Right hindlimb (tissue), 1 donor: ENCODE data around the gene C1orf174.

Experiments used
- DNase-seq: peaks from one replicate; pipeline ENCODE4 v3.0.0-alpha.2; 2018

C1orf174 gene

DNA sequence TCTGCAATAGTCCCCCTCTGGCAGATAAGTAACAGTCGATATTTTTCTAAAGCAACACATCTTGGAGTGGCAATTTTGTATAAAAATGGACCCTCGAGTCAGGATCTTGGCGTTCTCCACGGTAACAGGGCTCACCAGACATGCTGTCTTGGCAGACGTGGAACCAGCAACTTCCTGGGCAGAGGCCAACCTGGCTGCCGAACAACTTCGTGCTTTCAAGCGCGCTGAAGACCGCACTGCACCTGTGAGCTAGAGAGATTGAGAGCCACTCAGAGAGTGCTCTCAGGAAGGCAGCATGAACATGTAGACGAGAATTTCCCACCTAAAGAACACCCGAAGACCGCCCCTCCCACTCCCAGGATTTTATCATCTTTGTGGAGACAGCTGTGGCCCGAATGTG lies 7.3 kb downstream of the C1orf174 start:
- no peak for DNase-seq

- DNase-seq = no peak
Observed at GRCh38 chr1:3891329-3891865, 8.7 kb downstream of the C1orf174 start.

DNA sequence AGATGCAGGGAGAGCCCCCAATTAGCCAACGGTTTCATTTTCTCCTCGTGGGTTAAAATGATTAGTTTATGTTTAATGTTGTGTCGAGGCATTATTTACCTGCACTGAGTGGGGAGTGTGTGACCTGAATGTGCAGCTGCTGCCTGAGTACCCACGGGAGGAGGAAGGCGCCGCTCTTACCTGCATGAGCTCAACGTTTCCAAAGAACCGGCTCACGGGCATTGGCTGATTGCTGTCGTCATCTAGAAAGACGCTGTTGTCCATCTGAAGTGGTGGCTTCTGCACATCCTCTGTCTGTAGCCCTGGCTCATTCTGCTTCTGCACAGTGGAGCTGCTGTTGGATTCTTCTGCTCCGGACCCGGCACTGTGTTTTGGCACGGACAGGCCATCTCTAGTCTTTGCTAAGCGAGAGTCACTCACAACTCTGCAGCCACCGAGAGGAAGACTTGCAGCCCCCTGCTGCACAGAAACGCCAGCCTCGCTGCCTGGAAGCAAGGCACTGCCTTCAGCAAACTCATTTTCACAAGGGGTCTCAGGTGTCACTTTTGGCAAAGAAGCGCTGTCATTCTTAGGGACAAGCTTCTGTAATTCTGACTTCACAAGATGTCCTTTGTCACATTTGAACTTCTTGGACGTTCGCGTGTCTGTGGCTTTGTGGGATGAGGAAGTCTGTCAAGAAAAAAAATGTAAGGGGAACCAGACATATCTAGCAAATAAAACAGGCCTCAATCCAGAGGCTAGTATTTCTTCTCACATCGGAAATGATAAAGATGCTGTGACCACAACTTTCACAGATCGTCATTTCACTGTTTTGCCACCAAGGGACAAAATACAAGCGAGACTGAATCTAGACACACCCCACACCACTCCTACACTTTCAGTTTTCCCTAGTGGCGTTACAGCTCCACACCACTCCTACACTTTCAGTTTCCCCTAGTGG lies 9.4 kb downstream of the C1orf174 start:
- DNase-seq = no peak

DNA sequence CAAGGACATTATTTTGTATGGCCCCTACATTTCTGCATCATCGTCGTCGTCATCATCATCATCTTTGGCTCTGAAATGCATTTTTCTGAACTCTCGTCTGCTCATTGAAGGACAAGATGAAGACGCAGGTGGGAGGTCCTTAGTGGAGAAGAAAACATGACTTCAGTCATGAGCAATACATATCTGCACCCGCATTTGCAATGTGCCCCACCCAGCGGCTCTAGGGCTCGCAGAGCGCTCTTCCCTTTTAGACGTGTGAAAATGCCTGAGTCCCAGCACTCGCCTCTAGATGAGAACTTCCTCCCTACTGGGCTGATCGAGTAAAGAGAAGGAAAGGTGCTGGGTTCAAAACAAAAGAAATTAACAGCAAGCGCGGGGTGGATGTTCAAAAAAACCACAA lies 10.1 kb downstream of the C1orf174 start:
- no peak for DNase-seq

- DNase-seq = no peak
Observed at GRCh38 chr1:3888301-3888700, 11.8 kb downstream of the C1orf174 start.

DNA sequence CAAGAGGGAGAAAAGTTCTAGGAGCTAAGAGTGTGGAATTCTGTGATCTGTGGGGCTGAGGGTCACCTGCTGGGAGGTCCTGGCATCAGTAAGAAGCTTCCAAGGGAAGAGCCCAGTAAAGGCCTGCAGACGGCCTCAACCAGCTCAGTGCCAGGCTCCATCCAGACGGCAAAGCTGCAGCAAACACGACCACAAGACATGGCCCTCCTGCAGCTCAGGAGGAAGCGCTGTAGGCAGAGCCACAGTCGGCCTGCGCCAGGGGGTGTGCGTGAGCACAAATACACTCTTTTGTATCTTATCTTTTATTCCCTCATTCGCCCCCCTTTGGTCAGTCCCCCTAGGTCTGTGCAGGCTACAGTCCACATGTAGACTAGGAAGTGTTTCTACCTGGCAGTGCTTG lies 13.4 kb downstream of the C1orf174 start:
- DNase-seq = no peak

DNA sequence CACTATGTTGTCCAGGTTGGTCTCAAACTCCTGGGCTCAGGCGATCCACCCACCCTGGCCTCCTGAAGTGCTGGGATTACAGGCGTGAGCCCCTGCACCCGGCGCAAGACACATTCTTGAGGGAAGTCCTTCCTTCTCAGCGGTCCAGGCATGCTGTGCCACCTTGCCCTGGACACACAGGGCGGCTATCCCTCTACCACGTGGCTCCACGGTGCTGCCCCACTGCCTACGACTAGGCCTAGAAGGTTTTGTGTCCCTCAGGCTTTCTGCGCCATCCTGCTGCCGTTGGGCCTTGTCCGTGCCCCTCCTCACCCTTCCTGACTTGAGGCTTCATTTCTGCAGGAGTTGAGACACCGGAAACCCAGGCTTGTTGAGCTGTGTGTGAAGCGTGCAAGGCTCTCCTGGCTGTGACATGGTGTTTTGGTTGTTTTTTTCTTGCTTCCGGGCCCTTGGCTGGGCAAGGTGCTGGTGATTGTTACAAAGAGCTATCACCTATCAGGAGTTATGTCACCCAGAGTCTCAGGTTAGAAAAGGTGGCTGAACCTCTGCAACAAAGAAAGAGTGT lies 13.9 kb downstream of the C1orf174 start:
- no peak for DNase-seq

DNA sequence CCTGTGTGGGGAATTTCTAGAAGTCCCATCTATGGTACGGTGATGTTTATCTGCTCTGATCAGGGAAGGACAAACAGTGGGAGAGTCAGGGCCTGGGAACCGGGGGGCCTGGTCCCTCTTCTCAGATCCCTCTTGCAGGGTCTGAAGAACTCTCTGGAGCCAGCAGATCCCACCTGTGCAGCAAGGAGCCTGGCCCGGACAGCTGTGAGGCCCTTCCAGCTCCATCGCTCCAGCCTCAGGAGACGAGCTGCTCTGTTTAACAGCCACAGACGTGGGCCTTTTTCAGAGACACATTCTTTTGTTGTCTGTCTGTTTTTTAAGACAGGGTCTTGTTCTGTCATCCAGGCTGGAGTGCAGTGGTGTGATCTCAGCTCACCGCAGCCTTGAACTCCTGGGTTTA lies 14.5 kb downstream of the C1orf174 start:
- DNase-seq = no peak

DNA sequence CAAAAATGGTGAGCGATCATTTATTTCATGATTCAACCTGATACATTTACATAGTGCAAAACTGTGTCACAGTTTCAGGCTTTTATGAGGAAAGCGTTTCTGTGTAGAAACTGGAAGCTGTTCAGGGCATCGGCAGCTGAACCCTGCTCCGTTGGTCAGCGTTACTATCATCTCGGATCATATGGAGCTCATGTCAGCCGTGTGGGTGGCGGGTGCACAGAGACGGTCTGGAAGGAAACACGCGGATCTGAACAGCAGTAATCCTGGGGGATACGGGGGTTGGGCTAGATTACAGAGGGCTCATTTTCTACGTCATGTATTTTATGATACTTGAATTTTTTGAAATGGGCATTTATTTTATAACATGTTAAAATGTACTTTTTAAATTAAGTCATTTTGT lies 15.1 kb downstream of the C1orf174 start:
- no peak for DNase-seq

DNA sequence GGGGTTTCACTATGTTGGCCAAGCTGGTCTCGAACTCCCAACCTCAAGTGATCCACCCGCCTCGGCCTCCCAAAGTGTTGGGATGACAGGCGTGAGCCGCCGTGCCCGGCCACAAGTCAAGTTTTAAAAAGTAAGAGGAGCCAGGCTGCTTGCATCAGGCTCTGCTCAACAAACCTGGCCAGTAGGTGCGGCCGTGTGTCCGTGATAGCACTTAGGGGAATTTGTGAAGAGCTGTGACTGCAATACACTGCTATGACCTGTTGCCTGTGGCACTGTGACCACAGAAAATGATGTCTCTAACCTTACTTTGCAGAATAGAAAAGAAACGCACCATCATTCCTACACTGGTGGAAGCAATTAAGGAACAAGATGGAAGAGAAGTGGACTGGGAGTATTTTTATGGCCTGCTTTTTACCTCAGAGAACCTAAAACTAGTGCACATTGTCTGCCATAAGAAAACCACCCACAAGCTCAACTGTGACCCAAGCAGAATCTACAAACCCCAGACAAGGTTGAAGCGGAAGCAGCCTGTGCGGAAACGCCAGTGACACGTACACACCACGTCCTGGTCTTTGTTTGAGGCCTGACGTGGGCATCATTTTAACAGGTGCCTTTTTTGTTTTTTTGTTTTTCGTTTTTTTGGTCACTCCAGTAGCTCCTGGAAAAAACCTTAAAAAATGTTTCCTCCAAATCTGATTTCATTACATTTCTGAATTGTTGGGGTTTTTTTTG lies 16.7 kb downstream of the C1orf174 start:
- DNase-seq = no peak

DNA sequence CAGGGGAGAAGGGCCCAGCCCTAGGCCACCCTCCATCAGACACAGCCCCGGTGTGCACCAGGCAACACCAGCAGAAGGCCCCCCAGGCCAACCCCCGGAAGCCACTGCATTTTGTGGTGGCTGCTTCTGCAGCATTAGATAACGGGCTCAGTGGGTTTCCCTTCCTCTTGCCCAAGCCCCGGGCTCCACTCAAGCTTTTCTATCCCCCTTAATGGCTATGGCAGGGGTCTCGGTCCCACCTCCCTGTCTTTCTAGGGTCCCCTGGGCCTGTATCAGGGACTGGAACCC lies 18.9 kb downstream of the C1orf174 start:
- no peak for DNase-seq

- no peak for DNase-seq
Observed at GRCh38 chr1:3880429-3881192, 19.5 kb downstream of the C1orf174 start.

DNA sequence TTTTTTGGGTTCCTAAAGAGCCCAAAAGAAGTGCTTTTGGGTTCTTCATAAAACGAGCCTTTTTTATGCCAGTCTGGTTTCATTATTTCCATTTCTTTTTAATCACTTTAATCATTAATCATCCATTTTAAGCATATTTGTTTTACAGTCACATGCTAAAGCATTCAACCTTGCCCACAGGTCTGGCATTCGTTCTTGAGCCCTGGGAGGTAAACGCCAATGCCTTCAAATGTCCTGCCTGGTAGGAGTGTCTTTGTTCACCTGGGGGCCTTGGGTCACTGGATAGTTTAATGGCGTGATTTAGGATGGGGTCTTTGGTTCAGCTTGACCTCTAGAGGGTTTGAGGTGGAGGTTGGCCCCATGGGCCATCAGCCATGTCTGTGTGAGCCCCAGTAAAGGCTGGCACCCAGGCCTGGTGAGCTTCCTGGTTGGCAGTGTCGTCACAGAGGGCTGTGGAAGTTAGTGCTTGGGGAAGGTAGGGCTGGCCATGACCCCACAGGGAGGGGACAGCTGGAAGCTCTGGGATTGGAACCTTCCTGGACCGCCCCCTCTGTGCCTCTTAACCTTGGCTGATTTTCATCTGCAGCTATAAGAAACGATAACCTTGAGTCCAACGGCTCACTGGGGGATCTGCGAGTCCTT lies 20.2 kb downstream of the C1orf174 start:
- no peak for DNase-seq

- DNase-seq = no peak
Observed at GRCh38 chr1:3879099-3879498, 21.0 kb downstream of the C1orf174 start.

DNA sequence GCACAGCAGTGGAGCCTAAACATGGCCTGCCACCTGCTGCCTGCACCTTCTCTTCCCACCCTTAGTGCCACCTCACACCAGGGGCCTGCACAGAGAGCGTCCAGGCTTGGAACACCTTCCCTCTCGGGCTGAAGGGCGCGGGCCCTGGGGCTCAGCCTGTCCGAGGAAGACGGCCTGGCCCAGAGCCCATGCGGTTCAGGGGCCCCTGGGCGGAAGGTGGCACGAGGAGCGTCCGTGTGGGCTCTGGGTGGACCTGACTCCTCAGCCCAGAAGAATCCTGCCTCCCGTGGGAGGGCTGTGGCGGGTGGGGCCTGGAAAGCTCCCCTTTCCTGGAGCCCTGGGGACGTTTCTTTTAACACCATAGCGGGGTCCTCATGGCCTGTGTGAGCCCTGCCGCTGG lies 23.4 kb downstream of the C1orf174 start:
- DNase-seq = no peak

DNA sequence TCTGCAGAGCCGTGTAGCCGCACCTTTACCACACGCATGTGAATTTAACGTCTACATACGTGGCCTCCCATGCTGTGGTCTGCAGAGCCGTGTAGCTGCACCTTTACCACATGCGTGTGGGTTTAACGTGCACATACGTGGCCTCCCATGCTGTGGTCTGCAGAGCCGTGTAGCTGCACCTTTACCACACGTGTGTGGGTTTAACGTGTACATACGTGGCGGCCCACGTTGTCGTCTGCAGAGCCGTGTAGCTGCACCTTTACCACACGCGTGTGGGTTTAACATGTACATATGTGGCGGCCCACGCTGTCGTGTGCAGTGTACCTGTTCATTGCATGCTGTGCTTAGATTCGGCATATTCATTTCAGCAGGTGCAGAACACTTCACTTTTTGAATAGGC lies 25.3 kb downstream of the C1orf174 start:
- DNase-seq = no peak

DNA sequence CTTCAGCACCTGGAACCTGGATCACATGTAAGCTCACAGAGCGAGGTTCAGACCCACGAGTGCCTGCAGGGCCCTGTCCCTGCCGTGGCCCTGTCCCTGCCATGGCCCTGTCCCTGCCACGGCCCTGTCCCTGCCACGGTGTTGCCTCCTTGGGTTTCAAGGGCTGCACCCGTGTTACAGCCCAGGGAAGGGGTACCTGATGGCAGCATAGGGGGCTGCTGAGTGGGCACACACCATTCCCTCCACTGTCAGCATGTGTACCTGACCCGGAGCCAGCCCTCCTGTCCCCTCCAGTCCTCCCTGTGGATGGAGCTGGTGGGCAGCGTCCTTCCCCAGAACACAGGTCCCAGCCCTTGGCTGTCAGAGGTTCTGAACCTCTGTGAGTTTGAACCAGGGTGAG lies 27.5 kb downstream of the C1orf174 start:
- DNase-seq = no peak

GRCh38 chr1:3871451-3871805 lies 28.6 kb downstream of the C1orf174 start:
- no peak for DNase-seq

DNA sequence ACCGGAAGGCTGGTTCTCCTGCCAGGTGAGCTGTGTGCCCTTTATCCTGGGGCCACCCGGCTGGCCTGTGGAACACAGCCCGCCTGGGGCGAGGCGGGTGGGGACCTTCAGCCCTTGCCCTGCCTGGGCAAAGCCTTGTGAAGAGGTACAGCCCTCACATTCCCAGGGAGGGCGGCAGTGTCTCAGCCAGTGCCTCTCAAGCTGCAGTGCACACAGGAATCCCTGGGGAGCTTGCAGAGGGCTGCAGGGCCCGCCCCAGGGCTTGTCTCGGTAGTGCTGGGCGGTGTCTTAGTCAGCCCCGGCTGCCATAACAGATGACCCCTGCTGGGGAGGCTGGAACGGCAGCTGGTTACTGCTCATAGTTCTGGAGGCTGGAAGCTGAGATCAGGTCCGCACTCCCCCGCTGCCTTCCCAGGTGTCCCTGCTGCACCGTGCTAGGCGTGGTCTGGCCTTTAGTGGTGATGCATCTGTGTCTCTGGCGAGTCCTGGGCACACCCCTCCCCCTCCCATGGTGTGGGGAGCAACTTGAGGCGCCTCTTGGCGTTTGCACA lies 30.2 kb downstream of the C1orf174 start:
- no peak for DNase-seq

DNA sequence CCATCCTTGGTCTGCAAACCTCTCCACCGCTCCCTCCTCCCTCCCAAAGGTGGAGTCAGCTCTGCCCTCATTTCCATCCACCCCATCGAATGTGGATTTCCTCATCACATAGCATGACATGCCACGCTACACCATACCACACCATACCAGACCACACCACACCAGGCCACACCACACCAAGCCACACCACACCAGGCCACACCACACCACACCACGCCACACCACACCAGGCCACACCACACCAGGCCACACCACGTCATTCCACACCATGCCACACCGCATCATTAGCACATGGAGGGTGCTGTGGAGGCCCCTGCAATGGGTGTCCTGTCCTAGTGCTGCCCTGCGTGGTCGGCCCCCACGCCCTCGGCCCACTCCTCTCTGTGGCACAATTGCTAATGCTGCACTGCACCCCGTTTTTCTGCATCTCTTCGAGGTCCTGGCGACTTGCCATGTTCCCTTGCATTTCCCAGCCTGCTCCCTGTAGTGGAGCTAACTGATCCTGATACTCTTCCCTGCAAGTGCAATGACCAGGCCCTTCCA lies 31.5 kb downstream of the C1orf174 start:
- no peak for DNase-seq

- peak; percentile 29 for DNase-seq
Observed at GRCh38 chr1:3865606-3866160, 34.4 kb downstream of the C1orf174 start.

GRCh38 chr1:3864884-3865283 lies 35.2 kb downstream of the C1orf174 start:
- no peak for DNase-seq
